MM.1S (cell line): Measurements from ENCODE around the gene MIEF1.

Experiments
- EZH2 ChIP-seq: fragments of 300-600 bp; sonication (generic); optimal IDR thresholded peaks from 2 replicates; pipeline ENCODE3; 2017; ENCODE audit warnings: low read depth, mild to moderate bottlenecking, antibody characterized with exemption, low read length, mixed read lengths
- EZH2phosphoT487 ChIP-seq: fragments of 300-600 bp; sonication (generic); IDR thresholded peaks from 2 replicates; pipeline ENCODE4 v1.6.1; 2018; ENCODE audit warnings: antibody characterized with exemption, low read length
- TF ChIP-seq, protein P1 (sequence below): fragments of 300-600 bp; sonication (generic); IDR thresholded peaks from 2 replicates; pipeline ENCODE4 v1.5.1; 2016; ENCODE audit warnings: antibody characterized with exemption, low read length, mixed read lengths

DNA sequence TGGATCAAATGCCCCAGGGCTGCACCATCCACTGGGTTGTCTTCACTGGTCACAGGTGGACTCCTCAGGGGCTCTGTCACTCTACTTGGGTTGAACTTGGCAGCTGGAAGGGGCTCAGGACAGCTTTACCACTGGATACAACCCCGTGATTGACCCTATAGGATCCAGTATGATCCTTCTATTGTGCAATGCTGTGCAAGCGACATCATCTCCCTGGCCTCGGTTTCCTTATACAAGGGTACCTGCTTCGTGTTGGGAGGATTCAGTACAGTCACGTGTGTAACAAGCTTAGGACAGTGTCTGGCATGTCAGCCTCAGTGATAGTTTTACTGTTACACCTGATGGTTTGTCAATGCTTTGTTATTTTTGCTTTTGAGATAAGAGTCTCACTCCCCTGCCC, 20.5 kb upstream of the MIEF1 start:
- no peak for TF ChIP-seq EZH2
- TF ChIP-seq, protein P1, sequence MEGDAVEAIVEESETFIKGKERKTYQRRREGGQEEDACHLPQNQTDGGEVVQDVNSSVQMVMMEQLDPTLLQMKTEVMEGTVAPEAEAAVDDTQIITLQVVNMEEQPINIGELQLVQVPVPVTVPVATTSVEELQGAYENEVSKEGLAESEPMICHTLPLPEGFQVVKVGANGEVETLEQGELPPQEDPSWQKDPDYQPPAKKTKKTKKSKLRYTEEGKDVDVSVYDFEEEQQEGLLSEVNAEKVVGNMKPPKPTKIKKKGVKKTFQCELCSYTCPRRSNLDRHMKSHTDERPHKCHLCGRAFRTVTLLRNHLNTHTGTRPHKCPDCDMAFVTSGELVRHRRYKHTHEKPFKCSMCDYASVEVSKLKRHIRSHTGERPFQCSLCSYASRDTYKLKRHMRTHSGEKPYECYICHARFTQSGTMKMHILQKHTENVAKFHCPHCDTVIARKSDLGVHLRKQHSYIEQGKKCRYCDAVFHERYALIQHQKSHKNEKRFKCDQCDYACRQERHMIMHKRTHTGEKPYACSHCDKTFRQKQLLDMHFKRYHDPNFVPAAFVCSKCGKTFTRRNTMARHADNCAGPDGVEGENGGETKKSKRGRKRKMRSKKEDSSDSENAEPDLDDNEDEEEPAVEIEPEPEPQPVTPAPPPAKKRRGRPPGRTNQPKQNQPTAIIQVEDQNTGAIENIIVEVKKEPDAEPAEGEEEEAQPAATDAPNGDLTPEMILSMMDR, result no peak
- TF ChIP-seq EZH2phosphoT487, result no peak
